ENCODE measurements around the gene ME2. TPM values are rescaled to one million over a fixed set of nuclear protein-coding genes. Genes with fewer than 3 reads are reported as not detected.

Gene ME2
- total and polyA plus RNA-seq, 2 of the 8 experiments (the other 6 are each of a cell fraction or from before 2014, with no cell fraction given), result 54.7 to 66.9 TPM

GRCh38 chr18:50902797-50903196 lies 23.9 kb downstream of the ME2 start:
- no peak for FAIRE-seq
- H3K18ac ChIP-seq (ENCODE audit: extremely low read depth, low read length), result no peak overlapping the region
- no peak overlapping the region for H2BK120ac ChIP-seq (replicated peaks; ENCODE audit: low read depth, low read length)
- no peak for DNase-seq (ENCODE audit: low read depth in 1 of 2, low spot score in 2 of 2)
- H3K23me2 ChIP-seq (ENCODE audit: low read depth, low read length), result no peaks in the 10 kb centered on the region
- no peak overlapping the region for H3K4me3 ChIP-seq (ENCODE audit: extremely low read depth in 1 of 4, insufficient read depth in 2 of 4, low read depth in 3 of 4, low read length in 4 of 4)
- H3K27me3 ChIP-seq (replicated peaks in 1 of 4; ENCODE audit: control insufficient read depth in 3 of 4, extremely low read depth in 1 of 4, insufficient read depth in 3 of 4, low read length in 3 of 4), result no peaks in the 10 kb centered on the region
- H4K8ac ChIP-seq (ENCODE audit: extremely low read depth, insufficient read depth, low read length), result no peak overlapping the region
- no peak overlapping the region for H3K56ac ChIP-seq (replicated peaks; ENCODE audit: insufficient read length, low read depth, low read length)
- peaks cover 9 to 14% of the 10 kb centered on the region in 2 experiments; a peak in 3 of 4 replicates for H3K9me3 ChIP-seq (ENCODE audit: insufficient read depth in 2 of 2, low read depth in 1 of 2, low read length in 1 of 2)
- H3K4ac ChIP-seq (replicated peaks; ENCODE audit: insufficient read length, low read depth, low read length), result no peak overlapping the region
- H2AFZ ChIP-seq (ENCODE audit: low read length), result no peak overlapping the region
- ChIA-PET CTCF (ENCODE audit: partially characterized antibody) (interaction anchor here (0.6 to 0.8 kb wide), 2 partner anchors 9 to 97 kb away, joined by 3 read pairs; no protein-coding TSS in a partner anchor), POLR2A (ENCODE audit: partially characterized antibody) (no interaction called here)
- no peaks in the 10 kb centered on the region for H4K20me1 ChIP-seq (replicated peaks in 1 of 2; ENCODE audit: control insufficient read depth in 1 of 2, insufficient read depth in 2 of 2, low read length in 2 of 2)
- no peak overlapping the region for H2AK5ac ChIP-seq (ENCODE audit: low read depth, low read length)
- no peak overlapping the region for H3K27ac ChIP-seq (ENCODE audit: low read depth, low read length)
- H3K4me1 ChIP-seq (replicated peaks in 1 of 4; ENCODE audit: control insufficient read depth in 3 of 4, insufficient read depth in 4 of 4, low read length in 3 of 4), result peaks cover 0 to 3% (median 0%) of the 10 kb centered on the region in 4 experiments; a peak in 1 of 7 replicates
- no peak overlapping the region for H4K5ac ChIP-seq (ENCODE audit: insufficient read length, low read depth, low read length)
- no peak overlapping the region for H4K91ac ChIP-seq (replicated peaks; ENCODE audit: insufficient read length, low read length)
- H3K23ac ChIP-seq (ENCODE audit: insufficient read length), result no peak overlapping the region
- TF ChIP-seq RAD21 (IDR thresholded peaks at IDR 0.05 in 1 of 2, conservative IDR thresholded peaks at IDR 0.05 in 1 of 2; ENCODE audit: low read depth in 2 of 2, low read length in 2 of 2), result no peak
- TF ChIP-seq SRF (IDR thresholded peaks at IDR 0.05; ENCODE audit: low read depth, low read length), result no peak
- TF ChIP-seq RXRA (IDR thresholded peaks at IDR 0.05; ENCODE audit: insufficient read depth, low read depth, low read length), result no peak
- TF ChIP-seq CEBPB (IDR thresholded peaks at IDR 0.05; ENCODE audit: low read depth, low read length), result no peak
- no peak for TF ChIP-seq YY1 (IDR thresholded peaks at IDR 0.05; ENCODE audit: low read depth, low read length)
- no peak for TF ChIP-seq CBX8 (IDR thresholded peaks at IDR 0.05; ENCODE audit: borderline replicate concordance, low read depth, low read length)
- no peak for TF ChIP-seq TAF1 (IDR thresholded peaks at IDR 0.05; ENCODE audit: low read depth, low read length)
- no peak for TF ChIP-seq ASH2L (IDR thresholded peaks at IDR 0.05; ENCODE audit: low read length)
- no peak for TF ChIP-seq CTBP2 (IDR thresholded peaks at IDR 0.05; ENCODE audit: borderline replicate concordance, insufficient read depth, insufficient read length, low read length)
- H2BK15ac ChIP-seq (ENCODE audit: low read length), result no peak overlapping the region
- H2BK20ac ChIP-seq (ENCODE audit: low read length), result no peak overlapping the region
- H3K36me3 ChIP-seq (ENCODE audit: control insufficient read depth in 2 of 4, insufficient read depth in 4 of 4, low read length in 3 of 4), result peaks cover 0 to 39% (median 17%) of the 10 kb centered on the region in 4 experiments; a peak in 5 of 8 replicates
- no peak overlapping the region for H3K14ac ChIP-seq (ENCODE audit: insufficient read length)
- H3K9ac ChIP-seq (replicated peaks in 1 of 4; ENCODE audit: extremely low read depth in 1 of 4, low read depth in 3 of 4, low read length in 3 of 4), result no peak overlapping the region
- no peaks in the 10 kb centered on the region for H3K79me1 ChIP-seq (ENCODE audit: low read depth, low read length)
- no peaks in the 10 kb centered on the region; a peak in 2 of 4 replicates for H3K79me2 ChIP-seq (ENCODE audit: control insufficient read depth in 1 of 2, insufficient read depth in 2 of 2, low read length in 2 of 2)
- no peak overlapping the region for H2BK12ac ChIP-seq (ENCODE audit: low read depth, low read length)
- 85% methylated on average over 1 of the region's 1 CpG; no CpG with 5 or more reads in 1 of the 2 experiments for WGBS, 2 experiments (ENCODE audit: extremely low coverage in 1 of 2, insufficient coverage in 1 of 2, insufficient read length in 1 of 2, insufficient replicate concordance in 2 of 2, low coverage in 1 of 2, low lambda C conversion rate in 2 of 2, missing lambda C conversion rate in 1 of 2)
- H2BK5ac ChIP-seq (ENCODE audit: low read depth, low read length), result no peak overlapping the region
- H3K4me2 ChIP-seq (ENCODE audit: insufficient read depth in 1 of 2, low read depth in 2 of 2, low read length in 2 of 2), result no peak overlapping the region

Measured in H1 (cell line).